ENCODE data around the gene DNMT3L. TPM values are rescaled to one million over a fixed set of nuclear protein-coding genes. Genes with fewer than 3 reads are reported as not detected.

DNMT3L gene
- total and polyA plus RNA-seq, 2 experiments from 2014 or later, result 0.33 TPM; not detected in 1

DNA sequence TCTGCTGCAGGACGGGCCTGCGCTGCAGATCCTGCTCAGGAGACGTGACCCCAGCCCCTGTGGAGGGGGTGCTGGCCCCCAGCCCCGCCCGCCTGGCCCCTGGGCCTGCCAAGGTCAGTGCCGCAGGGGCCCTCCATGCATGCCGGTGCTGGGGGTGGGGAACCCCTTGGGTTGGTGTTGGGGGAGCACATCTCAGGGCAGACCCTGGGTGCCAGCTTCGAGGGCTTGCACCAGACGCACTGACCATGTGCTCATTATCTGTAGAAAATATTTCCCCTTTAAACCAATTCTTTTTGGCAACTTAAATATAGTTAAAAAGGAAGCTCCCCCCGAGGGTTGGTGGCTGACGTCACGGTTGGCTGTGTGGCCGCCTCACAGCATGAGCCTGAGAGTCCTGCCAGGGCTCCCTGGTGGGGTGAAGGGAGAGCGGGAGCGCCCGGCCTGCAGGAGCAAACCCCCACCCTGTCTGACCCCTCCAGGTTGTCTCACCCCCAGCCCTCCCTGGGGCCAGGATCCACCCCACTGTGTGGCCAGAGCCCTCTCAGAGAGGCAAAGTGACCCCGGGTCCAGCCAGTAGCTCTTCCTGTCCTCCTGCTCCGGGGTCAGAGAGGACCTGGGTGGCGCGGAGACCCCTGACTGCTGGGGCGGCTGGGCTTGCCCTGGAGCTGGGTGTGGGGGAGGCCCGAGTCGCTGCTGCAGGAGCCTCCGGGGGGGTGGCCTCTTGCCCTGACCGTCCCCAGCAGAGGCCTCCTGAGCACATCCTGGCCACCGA is 32.9 kb upstream of the DNMT3L start:
- Histone ChIP-seq H3K27me3 (no peaks in the 10 kb centered on the region), H3K4me2 (no peak overlapping the region), H3K27ac (no peak overlapping the region), H2AFZ (no peak overlapping the region), H3K9me2 (replicated peaks; ENCODE audit: insufficient read depth) (no peaks in the 10 kb centered on the region), H3K36me3 (replicated peaks; ENCODE audit: insufficient read depth, low read depth) (no peaks in the 10 kb centered on the region), H4K20me1 (ENCODE audit: insufficient read depth, poor library complexity, severe bottlenecking) (no peaks in the 10 kb centered on the region), H3K4me3 (no peak overlapping the region), H3K4me1 (ENCODE audit: insufficient read depth) (peaks cover 7% of the 10 kb centered on the region), H3K79me2 (peaks cover 6% of the 10 kb centered on the region), H3K9me3 (ENCODE audit: low read depth) (no peaks in the 10 kb centered on the region)
- WGBS (ENCODE audit: low lambda C conversion rate, missing lambda C conversion rate), result 86% methylated on average over 19 of the region's 26 CpGs
- no peak for TF ChIP-seq EZH2phosphoT487 (IDR thresholded peaks at IDR 0.05; ENCODE audit: low read depth, severe bottlenecking, unreplicated experiment)
- DNase-seq (ENCODE audit: low spot score), result no peak

DNA sequence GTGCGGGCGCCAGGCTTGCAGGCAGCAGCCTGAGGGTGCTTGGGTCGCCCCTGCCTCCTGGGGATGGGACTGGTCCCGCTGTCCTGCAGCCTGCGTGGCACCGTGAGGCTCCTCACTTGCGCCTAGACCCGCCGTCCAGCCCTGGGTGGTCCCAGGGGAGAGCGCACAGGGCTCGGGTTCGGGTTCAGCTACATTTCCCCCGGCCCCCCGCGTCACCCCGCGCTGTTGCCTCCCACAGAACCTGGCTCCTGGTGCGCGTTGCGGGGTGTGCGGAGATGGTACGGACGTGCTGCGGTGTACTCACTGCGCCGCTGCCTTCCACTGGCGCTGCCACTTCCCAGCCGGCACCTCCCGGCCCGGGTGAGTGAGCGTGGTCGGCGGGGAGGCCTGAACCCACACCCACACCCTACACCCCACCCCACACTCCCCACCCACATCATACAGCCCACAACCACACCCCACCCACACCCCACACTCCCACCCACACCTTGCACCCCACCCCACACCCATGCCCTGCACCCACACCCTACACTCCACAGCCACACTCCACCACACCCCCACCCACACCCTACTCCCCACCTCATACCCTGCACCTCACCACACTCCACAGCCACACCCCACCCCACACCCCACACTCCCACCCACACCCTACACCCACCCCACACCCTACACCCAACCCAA is 32.0 kb upstream of the DNMT3L start:
- Histone ChIP-seq H3K36me3 (replicated peaks; ENCODE audit: insufficient read depth, low read depth) (no peaks in the 10 kb centered on the region), H3K4me3 (no peak overlapping the region), H4K20me1 (ENCODE audit: insufficient read depth, poor library complexity, severe bottlenecking) (no peaks in the 10 kb centered on the region), H3K4me1 (ENCODE audit: insufficient read depth) (no peaks in the 10 kb centered on the region), H3K4me2 (no peak overlapping the region), H3K27me3 (no peaks in the 10 kb centered on the region), H3K9me2 (replicated peaks; ENCODE audit: insufficient read depth) (no peaks in the 10 kb centered on the region), H2AFZ (no peak overlapping the region), H3K27ac (no peak overlapping the region), H3K9me3 (ENCODE audit: low read depth) (no peaks in the 10 kb centered on the region), H3K79me2 (peaks cover 4% of the 10 kb centered on the region)
- DNase-seq (ENCODE audit: low spot score), result no peak
- WGBS (ENCODE audit: low lambda C conversion rate, missing lambda C conversion rate), result 94% methylated on average over 11 of the region's 33 CpGs
- no peak for TF ChIP-seq EZH2phosphoT487 (IDR thresholded peaks at IDR 0.05; ENCODE audit: low read depth, severe bottlenecking, unreplicated experiment)
- TF ChIP-seq, protein P1, sequence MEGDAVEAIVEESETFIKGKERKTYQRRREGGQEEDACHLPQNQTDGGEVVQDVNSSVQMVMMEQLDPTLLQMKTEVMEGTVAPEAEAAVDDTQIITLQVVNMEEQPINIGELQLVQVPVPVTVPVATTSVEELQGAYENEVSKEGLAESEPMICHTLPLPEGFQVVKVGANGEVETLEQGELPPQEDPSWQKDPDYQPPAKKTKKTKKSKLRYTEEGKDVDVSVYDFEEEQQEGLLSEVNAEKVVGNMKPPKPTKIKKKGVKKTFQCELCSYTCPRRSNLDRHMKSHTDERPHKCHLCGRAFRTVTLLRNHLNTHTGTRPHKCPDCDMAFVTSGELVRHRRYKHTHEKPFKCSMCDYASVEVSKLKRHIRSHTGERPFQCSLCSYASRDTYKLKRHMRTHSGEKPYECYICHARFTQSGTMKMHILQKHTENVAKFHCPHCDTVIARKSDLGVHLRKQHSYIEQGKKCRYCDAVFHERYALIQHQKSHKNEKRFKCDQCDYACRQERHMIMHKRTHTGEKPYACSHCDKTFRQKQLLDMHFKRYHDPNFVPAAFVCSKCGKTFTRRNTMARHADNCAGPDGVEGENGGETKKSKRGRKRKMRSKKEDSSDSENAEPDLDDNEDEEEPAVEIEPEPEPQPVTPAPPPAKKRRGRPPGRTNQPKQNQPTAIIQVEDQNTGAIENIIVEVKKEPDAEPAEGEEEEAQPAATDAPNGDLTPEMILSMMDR (IDR thresholded peaks at IDR 0.05; ENCODE audit: poor library complexity), result no peak
- no peak for TF ChIP-seq EZH2 (IDR thresholded peaks at IDR 0.05; ENCODE audit: borderline replicate concordance)

DNA sequence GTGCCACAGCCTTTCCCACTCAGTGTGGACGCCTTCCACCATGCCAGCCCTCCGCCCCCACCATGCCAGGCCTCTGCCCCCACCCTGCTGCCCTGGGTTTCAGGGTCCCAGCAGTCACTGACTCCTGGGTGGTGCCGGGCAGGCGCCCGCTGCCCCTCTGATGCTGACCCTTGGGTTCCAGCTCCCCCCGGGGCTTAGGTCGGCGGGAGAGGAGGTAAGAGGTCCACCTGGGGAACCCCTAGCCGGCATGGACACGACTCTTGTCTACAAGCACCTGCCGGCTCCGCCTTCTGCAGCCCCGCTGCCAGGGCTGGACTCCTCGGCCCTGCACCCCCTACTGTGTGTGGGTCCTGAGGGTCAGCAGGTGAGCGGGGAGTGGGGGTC is 31.1 kb upstream of the DNMT3L start:
- Histone ChIP-seq H3K4me2 (no peak overlapping the region), H3K4me3 (no peak overlapping the region), H3K9me2 (replicated peaks; ENCODE audit: insufficient read depth) (no peaks in the 10 kb centered on the region), H4K20me1 (ENCODE audit: insufficient read depth, poor library complexity, severe bottlenecking) (no peaks in the 10 kb centered on the region), H3K27me3 (no peaks in the 10 kb centered on the region), H2AFZ (no peak overlapping the region), H3K4me1 (ENCODE audit: insufficient read depth) (no peaks in the 10 kb centered on the region), H3K36me3 (replicated peaks; ENCODE audit: insufficient read depth, low read depth) (no peaks in the 10 kb centered on the region), H3K27ac (no peak overlapping the region), H3K9me3 (ENCODE audit: low read depth) (no peaks in the 10 kb centered on the region), H3K79me2 (no peaks in the 10 kb centered on the region)
- WGBS (ENCODE audit: low lambda C conversion rate, missing lambda C conversion rate), result 79% methylated on average over 7 of the region's 15 CpGs
- no peak for TF ChIP-seq EZH2phosphoT487 (IDR thresholded peaks at IDR 0.05; ENCODE audit: low read depth, severe bottlenecking, unreplicated experiment)
- TF ChIP-seq, protein P1 (IDR thresholded peaks at IDR 0.05; ENCODE audit: poor library complexity), result no peak
- no peak for TF ChIP-seq EZH2 (IDR thresholded peaks at IDR 0.05; ENCODE audit: borderline replicate concordance)
- no peak for DNase-seq (ENCODE audit: low spot score)
